A673 (cell line): ENCODE data around the gene AMPD2. TPM values are rescaled to one million over a fixed set of nuclear protein-coding genes. Genes with fewer than 3 reads are reported as not detected.

Experiments used
- BruUV-seq: library from RNA; stranded (reverse); fragments of 400-500 nt; replicated peaks from 2 replicates; lab custom pipeline; 2021; lab: Mats Ljungman, UMichigan
- CTCF ChIA-PET: fragments of 300-600 bp; sonication (Branson Sonifier 250); formaldehyde crosslinking; loops from one replicate; lab custom pipeline; 2022; ENCODE audit warnings: antibody characterized with exemption; lab: Charles Lee
- POLR2A ChIA-PET: fragments of 300-600 bp; sonication (Branson Sonifier 250); formaldehyde crosslinking; loops from one replicate; lab custom pipeline; 2022; ENCODE audit warnings: antibody characterized with exemption; ENCODE audit not compliant: low non-redundant PET; lab: Charles Lee
- DNase-seq: peaks from one replicate; pipeline ENCODE4 v3.0.0-alpha.2; 2015; ENCODE audit warnings: low spot score
- H3K27ac ChIP-seq: fragments of 200-600 bp; sonication (generic); 2 replicates; pipeline ENCODE4 v1.5.1; 2016; ENCODE audit warnings: mixed run types, low read depth, mild to moderate bottlenecking, mixed read lengths, antibody characterized with exemption, low read length; ENCODE audit not compliant: poor library complexity, severe bottlenecking
- H3K27me3 ChIP-seq: fragments of 200-600 bp; sonication (generic); replicated peaks from 2 replicates; pipeline ENCODE4 v1.6.1; 2017; ENCODE audit warnings: mixed run types, low read depth, mild to moderate bottlenecking, mixed read lengths, antibody characterized with exemption, low read length; ENCODE audit not compliant: insufficient read depth, poor library complexity
- H3K36me3 ChIP-seq: fragments of 200-600 bp; sonication (generic); 2 replicates; pipeline ENCODE4 v1.6.1; 2016; ENCODE audit warnings: mixed run types, mild to moderate bottlenecking, mixed read lengths, antibody characterized with exemption, low read length; ENCODE audit not compliant: insufficient read depth, poor library complexity, severe bottlenecking
- H3K4me1 ChIP-seq: fragments of 200-600 bp; sonication (generic); 2 replicates; pipeline ENCODE4 v1.6.1; 2017; ENCODE audit warnings: mixed run types, mild to moderate bottlenecking, mixed read lengths, antibody characterized with exemption, low read length; ENCODE audit not compliant: insufficient read depth, poor library complexity, severe bottlenecking
- H3K4me3 ChIP-seq: fragments of 200-600 bp; sonication (generic); 2 replicates; pipeline ENCODE4 v1.5.1; 2016; ENCODE audit warnings: low read depth, mixed run types, mild to moderate bottlenecking, mixed read lengths, low read length; ENCODE audit not compliant: poor library complexity, severe bottlenecking
- H3K9me3 ChIP-seq: fragments of 200-600 bp; sonication (generic); 2 replicates; pipeline ENCODE4 v1.6.1; 2016; ENCODE audit warnings: mixed run types, low read depth, mild to moderate bottlenecking, mixed read lengths, antibody characterized with exemption, low read length; ENCODE audit not compliant: poor library complexity, severe bottlenecking
- EZH2 ChIP-seq: fragments of 200-600 bp; sonication (generic); IDR thresholded peaks from 2 replicates; pipeline ENCODE4 v1.6.1; 2017; ENCODE audit warnings: borderline replicate concordance, low read depth, mild to moderate bottlenecking, mixed read lengths, antibody characterized with exemption, low read length; ENCODE audit not compliant: poor library complexity, severe bottlenecking
- intact Hi-C: fragments of 100-400 bp; cut with micrococcal nuclease; formaldehyde crosslinking; loops from one replicate; pipeline ENCODE4 v1.10.0; 2022; ENCODE audit not compliant: unreplicated experiment
- total RNA-seq: library from RNA; stranded (reverse); gene quantifications from 2 replicates; pipeline ENCODE4 v1.2.3, GENCODE V29; 2021
- TF ChIP-seq, protein P1 (sequence below): fragments of 300-800, 200-600 bp; sonication (generic); conservative IDR thresholded peaks from 2 replicates; pipeline ENCODE4 v1.5.1; 2017; ENCODE audit warnings: low read depth, mild to moderate bottlenecking, antibody characterized with exemption, low read length, moderate library complexity, mixed read lengths

The AMPD2 gene
- total RNA-seq, 1 experiment from 2014 or later = 132 TPM

- H3K4me1 ChIP-seq = peaks cover 40% of the 10 kb centered on the region
- TSS peak; percentile 25 for BruUV-seq
- no peaks in the 10 kb centered on the region for H3K9me3 ChIP-seq
- no peak for DNase-seq
- CTCF ChIA-PET = interaction anchor here (0.7 to 1.1 kb wide), 2 partner anchors 8 to 86 kb away, joined by 3 to 6 read pairs (median 4); no protein-coding TSS in a partner anchor
- intact Hi-C loops = no loop called here
- POLR2A ChIA-PET = no interaction called here
- TF ChIP-seq, protein P1, sequence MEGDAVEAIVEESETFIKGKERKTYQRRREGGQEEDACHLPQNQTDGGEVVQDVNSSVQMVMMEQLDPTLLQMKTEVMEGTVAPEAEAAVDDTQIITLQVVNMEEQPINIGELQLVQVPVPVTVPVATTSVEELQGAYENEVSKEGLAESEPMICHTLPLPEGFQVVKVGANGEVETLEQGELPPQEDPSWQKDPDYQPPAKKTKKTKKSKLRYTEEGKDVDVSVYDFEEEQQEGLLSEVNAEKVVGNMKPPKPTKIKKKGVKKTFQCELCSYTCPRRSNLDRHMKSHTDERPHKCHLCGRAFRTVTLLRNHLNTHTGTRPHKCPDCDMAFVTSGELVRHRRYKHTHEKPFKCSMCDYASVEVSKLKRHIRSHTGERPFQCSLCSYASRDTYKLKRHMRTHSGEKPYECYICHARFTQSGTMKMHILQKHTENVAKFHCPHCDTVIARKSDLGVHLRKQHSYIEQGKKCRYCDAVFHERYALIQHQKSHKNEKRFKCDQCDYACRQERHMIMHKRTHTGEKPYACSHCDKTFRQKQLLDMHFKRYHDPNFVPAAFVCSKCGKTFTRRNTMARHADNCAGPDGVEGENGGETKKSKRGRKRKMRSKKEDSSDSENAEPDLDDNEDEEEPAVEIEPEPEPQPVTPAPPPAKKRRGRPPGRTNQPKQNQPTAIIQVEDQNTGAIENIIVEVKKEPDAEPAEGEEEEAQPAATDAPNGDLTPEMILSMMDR = no peak
- TF ChIP-seq EZH2 = no peak
- H3K27me3 ChIP-seq = no peaks in the 10 kb centered on the region
- no peak overlapping the region for H3K4me3 ChIP-seq
- peak overlapping the region; percentile 55 for H3K27ac ChIP-seq
- peaks cover 43% of the 10 kb centered on the region for H3K36me3 ChIP-seq
Measured at GRCh38 chr1:109631513-109632505, 12.2 kb downstream of the AMPD2 start.

GRCh38 chr1:109632671-109633346 lies 13.2 kb downstream of the AMPD2 start:
- ChIA-PET CTCF (interaction anchor here (0.7 to 0.9 kb wide), 2 partner anchors 7 to 87 kb away, joined by 3 to 4 read pairs; no protein-coding TSS in a partner anchor), POLR2A (no interaction called here)
- TF ChIP-seq EZH2 = no peak
- TF ChIP-seq, protein P1 = no peak
- Histone ChIP-seq H3K27ac (peak overlapping the region; percentile 55), H3K4me3 (no peak overlapping the region), H3K36me3 (peaks cover 34% of the 10 kb centered on the region), H3K9me3 (no peaks in the 10 kb centered on the region), H3K27me3 (no peaks in the 10 kb centered on the region), H3K4me1 (peaks cover 40% of the 10 kb centered on the region)
- BruUV-seq = no TSS peak
- intact Hi-C loops = no loop called here
- peak; percentile 70 for DNase-seq

DNA sequence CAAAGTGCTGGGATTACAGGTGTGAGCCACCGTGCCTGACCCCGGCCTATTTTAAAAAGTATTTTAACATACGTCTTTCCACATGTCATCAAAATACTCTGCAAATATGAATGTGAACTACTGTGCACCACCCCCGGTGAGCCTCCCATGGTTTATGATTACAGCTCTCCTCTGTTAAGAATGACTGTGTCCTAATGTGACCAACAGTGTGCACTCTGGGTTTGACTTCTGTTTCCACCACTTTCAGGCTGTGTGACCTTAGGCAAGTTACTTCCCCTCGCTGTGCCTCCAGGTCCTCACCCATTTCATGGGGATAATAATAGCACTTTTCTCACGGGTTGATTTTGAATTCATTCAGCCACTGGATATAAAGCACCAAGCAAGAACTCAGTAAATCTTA lies 14.7 kb downstream of the AMPD2 start:
- ChIA-PET POLR2A (no interaction called here), CTCF (no interaction called here)
- Histone ChIP-seq H3K27me3 (no peaks in the 10 kb centered on the region), H3K36me3 (peaks cover 19% of the 10 kb centered on the region), H3K9me3 (no peaks in the 10 kb centered on the region), H3K4me1 (peaks cover 40% of the 10 kb centered on the region), H3K4me3 (no peak overlapping the region), H3K27ac (peak overlapping the region; percentile 33)
- DNase-seq = no peak
- TF ChIP-seq, protein P1 = no peak
- TF ChIP-seq EZH2 = no peak
- intact Hi-C loops = no loop called here
- no TSS peak for BruUV-seq
